H1 (cell line): ENCODE data around the gene NEDD1. TPM values are rescaled to one million over a fixed set of nuclear protein-coding genes. Genes with fewer than 3 reads are reported as not detected.

ENCODE experiments used
- CTCF ChIA-PET: fragments of 300-600 bp; sonication (Branson Sonifier 250); formaldehyde crosslinking; loops from one replicate; lab custom pipeline; 2021; ENCODE audit not compliant: partially characterized antibody; lab: Charles Lee
- POLR2A ChIA-PET: fragments of 300-600 bp; sonication (Branson Sonifier 250); formaldehyde crosslinking; loops from one replicate; lab custom pipeline; 2021; ENCODE audit warnings: inconsistent platforms; ENCODE audit not compliant: partially characterized antibody; lab: Charles Lee
- DNase-seq, 2 experiments: peaks; one replicate each; pipeline versions ENCODE4 v3.0.0 to v3.0.0-alpha.2; 2010 to 2022; ENCODE audit warnings: low spot score in 2 of 2, low read depth in 1 of 2, mixed read lengths in 1 of 2
- FAIRE-seq: peaks from 2 replicates; lab custom pipeline; 2011; peaks lifted over from hg19 to GRCh38; lab: Jason Lieb, UNC
- H2AFZ ChIP-seq: 2 replicates; pipeline ENCODE4 v1.8.1; 2012; ENCODE audit warnings: low read length, inconsistent platforms
- H2AK5ac ChIP-seq: 2 replicates; pipeline ENCODE4 v1.6.1; 2013; ENCODE audit warnings: low read depth, low read length
- H2BK120ac ChIP-seq: replicated peaks from 2 replicates; pipeline ENCODE3; 2013; ENCODE audit warnings: low read depth, low read length, inconsistent platforms
- H2BK12ac ChIP-seq: 2 replicates; pipeline ENCODE4 v1.6.1; 2013; ENCODE audit warnings: low read depth, low read length
- H2BK15ac ChIP-seq: 2 replicates; pipeline ENCODE4 v1.6.1; 2013; ENCODE audit warnings: low read length
- H2BK20ac ChIP-seq: 2 replicates; pipeline ENCODE4 v1.6.1; 2013; ENCODE audit warnings: low read length
- H2BK5ac ChIP-seq: 2 replicates; pipeline ENCODE4 v1.6.1; 2013; ENCODE audit warnings: low read depth, low read length
- H3K14ac ChIP-seq: 2 replicates; pipeline ENCODE4 v1.6.1; 2013; ENCODE audit warnings: inconsistent platforms; ENCODE audit not compliant: insufficient read length
- H3K18ac ChIP-seq: 2 replicates; pipeline ENCODE4 v1.6.1; 2013; ENCODE audit warnings: low read length; ENCODE audit errors: extremely low read depth
- H3K23ac ChIP-seq: 2 replicates; pipeline ENCODE4 v1.6.1; 2013; ENCODE audit warnings: inconsistent platforms; ENCODE audit not compliant: insufficient read length
- H3K23me2 ChIP-seq: 2 replicates; pipeline ENCODE4 v1.6.1; 2013; ENCODE audit warnings: low read depth, low read length
- H3K27ac ChIP-seq: 2 replicates; pipeline ENCODE4 v1.6.1; 2011; ENCODE audit warnings: low read depth, low read length, inconsistent platforms
- H3K27me3 ChIP-seq, 4 experiments: replicated peaks in 1 of 4; 1 replicate in 1 of 4; 2 replicates in 3 of 4; pipeline versions ENCODE4 v1.6.1 to v1.8.1; 2011 to 2013; ENCODE audit warnings: low read length in 3 of 4, mild to moderate bottlenecking in 3 of 4, inconsistent platforms in 2 of 4, mixed read lengths in 2 of 4, moderate library complexity in 1 of 4; ENCODE audit not compliant: control insufficient read depth in 3 of 4, insufficient read depth in 3 of 4; ENCODE audit errors: extremely low read depth in 1 of 4
- H3K36me3 ChIP-seq, 4 experiments: 2 replicates each; pipeline versions ENCODE4 v1.6.1 to v1.8.1; 2011 to 2013; ENCODE audit warnings: mild to moderate bottlenecking in 4 of 4, low read length in 3 of 4, moderate library complexity in 2 of 4, control low read depth in 1 of 4, inconsistent platforms in 1 of 4; ENCODE audit not compliant: insufficient read depth in 4 of 4, control insufficient read depth in 2 of 4
- H3K4ac ChIP-seq: replicated peaks from 2 replicates; pipeline ENCODE3; 2013; ENCODE audit warnings: low read length, low read depth, mixed read lengths, inconsistent platforms; ENCODE audit not compliant: insufficient read length
- H3K4me1 ChIP-seq, 4 experiments: replicated peaks in 1 of 4; 1 replicate in 1 of 4; 2 replicates in 3 of 4; pipeline versions ENCODE4 v1.6.1 to v1.8.1; 2011 to 2013; ENCODE audit warnings: low read length in 3 of 4, inconsistent platforms in 2 of 4, mixed read lengths in 1 of 4; ENCODE audit not compliant: insufficient read depth in 4 of 4, control insufficient read depth in 3 of 4
- H3K4me2 ChIP-seq, 2 experiments: 2 replicates each; pipeline versions ENCODE4 v1.6.1 to v1.8.1; 2011 to 2013; ENCODE audit warnings: low read depth in 2 of 2, low read length in 2 of 2, control low read depth in 1 of 2, inconsistent platforms in 1 of 2, mild to moderate bottlenecking in 1 of 2; ENCODE audit not compliant: insufficient read depth in 1 of 2
- H3K4me3 ChIP-seq, 4 experiments: fragments of 200-600, 300-600 bp in 1 of 4; sonication (generic), shearing (Covaris generic), sonication (Bioruptor Twin) in 1 of 4; 2 replicates each; pipeline versions ENCODE4 v1.5.1 to v1.8.1; 2011 to 2016; ENCODE audit warnings: low read length in 4 of 4, low read depth in 3 of 4, control low read depth in 2 of 4, inconsistent platforms in 2 of 4, mild to moderate bottlenecking in 2 of 4, mixed read lengths in 1 of 4, moderate library complexity in 1 of 4; ENCODE audit not compliant: insufficient read depth in 2 of 4; ENCODE audit errors: extremely low read depth in 1 of 4
- H3K56ac ChIP-seq: replicated peaks from 2 replicates; pipeline ENCODE3; 2013; ENCODE audit warnings: low read depth, mild to moderate bottlenecking, mixed read lengths, low read length, inconsistent platforms; ENCODE audit not compliant: insufficient read length
- H3K79me1 ChIP-seq: 2 replicates; pipeline ENCODE4 v1.6.1; 2013; ENCODE audit warnings: low read depth, low read length, control low read depth
- H3K79me2 ChIP-seq, 2 experiments: 2 replicates each; pipeline versions ENCODE4 v1.6.1 to v1.8.1; 2012 to 2013; ENCODE audit warnings: low read length in 2 of 2, mild to moderate bottlenecking in 2 of 2, inconsistent platforms in 1 of 2; ENCODE audit not compliant: insufficient read depth in 2 of 2, control insufficient read depth in 1 of 2
- H3K9ac ChIP-seq, 4 experiments: replicated peaks in 1 of 4; 1 replicate in 1 of 4; 2 replicates in 3 of 4; pipeline versions ENCODE4 v1.6.1 to v1.8.1; 2011 to 2013; ENCODE audit warnings: low read depth in 3 of 4, low read length in 3 of 4, control low read depth in 2 of 4, mild to moderate bottlenecking in 2 of 4, moderate library complexity in 2 of 4, inconsistent platforms in 1 of 4; ENCODE audit errors: extremely low read depth in 1 of 4
- H3K9me3 ChIP-seq, 2 experiments: 2 replicates each; pipeline versions ENCODE4 v1.6.1 to v1.8.1; 2012 to 2013; ENCODE audit warnings: mild to moderate bottlenecking in 2 of 2, moderate library complexity in 2 of 2, control low read depth in 1 of 2, inconsistent platforms in 1 of 2, low read depth in 1 of 2, low read length in 1 of 2, mixed read lengths in 1 of 2; ENCODE audit not compliant: insufficient read depth in 2 of 2
- H4K20me1 ChIP-seq, 2 experiments: replicated peaks in 1 of 2; 2 replicates each; pipeline versions ENCODE3 to v1.8.1; 2011 to 2013; ENCODE audit warnings: inconsistent platforms in 2 of 2, low read length in 2 of 2, mild to moderate bottlenecking in 1 of 2; ENCODE audit not compliant: insufficient read depth in 2 of 2, control insufficient read depth in 1 of 2
- H4K5ac ChIP-seq: 2 replicates; pipeline ENCODE4 v1.6.1; 2013; ENCODE audit warnings: low read length, low read depth, mixed read lengths, inconsistent platforms; ENCODE audit not compliant: insufficient read length
- H4K8ac ChIP-seq: 2 replicates; pipeline ENCODE4 v1.8.0; 2013; ENCODE audit warnings: mild to moderate bottlenecking, moderate library complexity, low read length, inconsistent platforms; ENCODE audit not compliant: insufficient read depth; ENCODE audit errors: extremely low read depth
- H4K91ac ChIP-seq: replicated peaks from 2 replicates; pipeline ENCODE3; 2013; ENCODE audit warnings: low read length, mixed read lengths, inconsistent platforms; ENCODE audit not compliant: insufficient read length
- BCL11A ChIP-seq, 2 experiments: IDR thresholded peaks; one replicate each; pipeline ENCODE4 v1.6.1; 2011; ENCODE audit warnings: low read depth in 2 of 2, low read length in 2 of 2, mild to moderate bottlenecking in 2 of 2
- BRCA1 ChIP-seq: IDR thresholded peaks from 2 replicates; pipeline ENCODE4 v1.6.1; 2012; ENCODE audit warnings: low read depth, low read length, improper control_type of control experiment
- RAD21 ChIP-seq, 2 experiments: IDR thresholded peaks in 1 of 2; conservative IDR thresholded peaks in 1 of 2; 2 replicates each; pipeline ENCODE4 v1.6.1; 2011; ENCODE audit warnings: low read depth in 2 of 2, low read length in 2 of 2, improper control_type of control experiment in 1 of 2, inconsistent platforms in 1 of 2, mild to moderate bottlenecking in 1 of 2, moderate library complexity in 1 of 2
- RBBP5 ChIP-seq: IDR thresholded peaks from 2 replicates; pipeline ENCODE4 v1.7.1; 2012; ENCODE audit warnings: low read depth, mild to moderate bottlenecking, inconsistent platforms, low read length, moderate library complexity, borderline replicate concordance
- RFX5 ChIP-seq: IDR thresholded peaks from 2 replicates; pipeline ENCODE4 v1.6.1; 2011; ENCODE audit warnings: low read depth, low read length, improper control_type of control experiment, borderline replicate concordance
- SIN3A ChIP-seq, 2 experiments: IDR thresholded peaks in 1 of 2; conservative IDR thresholded peaks in 1 of 2; 2 replicates each; pipeline ENCODE4 v1.6.1; 2011 to 2012; ENCODE audit warnings: low read length in 2 of 2, improper control_type of control experiment in 1 of 2, low read depth in 1 of 2, mild to moderate bottlenecking in 1 of 2
- SRF ChIP-seq: IDR thresholded peaks from 2 replicates; pipeline ENCODE4 v1.6.1; 2011; ENCODE audit warnings: mild to moderate bottlenecking, low read depth, low read length, moderate library complexity
- SUZ12 ChIP-seq: fragments of 200-600 bp; sonication (generic); IDR thresholded peaks from 2 replicates; pipeline ENCODE4 v1.6.1; 2012; ENCODE audit warnings: mild to moderate bottlenecking, inconsistent platforms, low read length, moderate library complexity, mixed read lengths
- ZNF274 ChIP-seq: IDR thresholded peaks from 2 replicates; pipeline ENCODE4 v1.7.0; 2012; ENCODE audit warnings: low read length, borderline replicate concordance; ENCODE audit errors: extremely low read depth
- WGBS, 2 experiments: shearing (Covaris generic) in 1 of 2; methylation state at CpG; one replicate each; pipeline versions ENCODE4 v1.1.6 to v1.1.7; 2013 to 2015; ENCODE audit warnings: low lambda C conversion rate in 2 of 2, mixed read lengths in 2 of 2, inconsistent platforms in 1 of 2, low coverage in 1 of 2, missing lambda C conversion rate in 1 of 2; ENCODE audit not compliant: insufficient replicate concordance in 2 of 2, insufficient coverage in 1 of 2, insufficient read length in 1 of 2; ENCODE audit errors: extremely low coverage in 1 of 2, missing lambda C conversion rate in 1 of 2; 5-methylcytosine and 5-hydroxymethylcytosine counted together
- polyA plus RNA-seq, 7 experiments: library from polyadenylated mRNA; depleted of rRNA in 3 of 7; stranded (reverse) in 5 of 7; unstranded in 2 of 7; fragments of >200 nt in 5 of 7; fragments of 200-250 nt in 2 of 7; gene quantifications; 1 replicate in 5 of 7; 2 replicates in 1 of 7; 4 replicates in 1 of 7; pipeline versions ENCODE4 v1.2.1 to v1.2.3, GENCODE V29; 2011 to 2013; ENCODE audit warnings: missing spikeins in 2 of 7, mixed read lengths in 2 of 7
- total RNA-seq: library from RNA; stranded (reverse); fragmentation: NEBNext Ultra II Directional; extraction: Animal tissue kit (Norgen Biotek cat#: 25700); gene quantifications from 2 replicates; pipeline ENCODE4 v1.2.1, GENCODE V29; 2021
- TF ChIP-seq, protein P1 (sequence below): IDR thresholded peaks from 2 replicates; pipeline ENCODE4 v1.6.1; 2011; ENCODE audit warnings: low read length, improper control_type of control experiment
- TF ChIP-seq, protein P2 (sequence below): IDR thresholded peaks from 2 replicates; pipeline ENCODE4 v1.6.1; 2012; ENCODE audit warnings: inconsistent platforms

The NEDD1 gene
- total and polyA plus RNA-seq, 2 of the 8 experiments (the other 6 are each of a cell fraction or from before 2014, with no cell fraction given) = 9.0 to 26.6 TPM

DNA sequence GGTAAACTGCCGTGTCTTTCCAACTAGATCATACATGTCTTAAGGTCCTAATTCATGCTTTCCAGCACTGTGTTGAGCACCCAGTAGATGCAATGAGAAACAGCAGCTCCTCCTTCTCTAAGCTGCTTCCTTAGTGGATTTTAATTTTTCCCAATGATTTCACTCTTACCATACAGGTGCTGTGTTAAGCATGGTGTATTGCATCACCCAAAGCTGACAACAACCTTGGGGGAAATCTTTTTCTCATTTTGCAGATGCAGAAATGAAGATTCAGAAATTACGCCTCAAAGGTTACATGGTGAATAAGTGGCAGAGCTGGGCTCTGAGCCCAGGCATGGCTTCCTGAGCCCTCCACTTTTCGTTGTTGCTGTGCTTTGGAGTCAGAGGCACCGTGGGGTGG is 75.6 kb downstream of the NEDD1 start:
- Histone ChIP-seq H4K91ac (no peak overlapping the region), H2BK20ac (no peak overlapping the region; the same call in 1 of the 2 replicates), H3K36me3 (no peaks in the 10 kb centered on the region), H4K5ac (no peak overlapping the region), H2BK120ac (no peak overlapping the region), H2AFZ (peak overlapping the region; percentile 84), H3K4ac (no peak overlapping the region), H2BK12ac (no peak overlapping the region), H2BK15ac (no peak overlapping the region), H2BK5ac (no peak overlapping the region), H3K27ac (no peak overlapping the region), H2AK5ac (no peak overlapping the region), H4K20me1 (no peaks in the 10 kb centered on the region), H3K23ac (no peak overlapping the region), H3K56ac (no peak overlapping the region), H3K4me3 (no peak overlapping the region), H3K79me2 (no peaks in the 10 kb centered on the region), H3K18ac (no peak overlapping the region), H3K79me1 (no peaks in the 10 kb centered on the region), H3K14ac (no peak overlapping the region), H3K4me2 (no peak overlapping the region), H3K9ac (no peak overlapping the region), H4K8ac (no peak overlapping the region; the same call in 1 of the 2 replicates), H3K27me3 (peaks cover 0 to 3% (median 2%) of the 10 kb centered on the region in 4 experiments; a peak in 3 of 7 replicates), H3K4me1 (peaks cover 0 to 10% (median 4%) of the 10 kb centered on the region in 4 experiments; a peak in 4 of 7 replicates), H3K9me3 (no peaks in the 10 kb centered on the region; a peak in 1 of 4 replicates), H3K23me2 (peaks cover 5% of the 10 kb centered on the region; the same call in 1 of the 2 replicates)
- FAIRE-seq (no peak), DNase-seq (no peak)
- ChIA-PET CTCF (interaction anchor here (0.5 to 1.4 kb wide), 7 partner anchors 9 to 960 kb away, joined by 3 to 7 read pairs (median 3); no protein-coding TSS in a partner anchor), POLR2A (no interaction called here)
- 91% methylated on average over 4 of the region's 4 CpGs; no CpG with 5 or more reads in 1 of the 2 experiments for WGBS, 2 experiments
- no peak for TF ChIP-seq BCL11A (IDR thresholded peaks at IDR 0.05; ENCODE audit: low read depth in 2 of 2, low read length in 2 of 2)
- TF ChIP-seq BRCA1 = no peak
- no peak for TF ChIP-seq RAD21 (IDR thresholded peaks at IDR 0.05 in 1 of 2, conservative IDR thresholded peaks at IDR 0.05 in 1 of 2; ENCODE audit: low read depth in 2 of 2, low read length in 2 of 2)
- no peak for TF ChIP-seq RFX5
- TF ChIP-seq SRF = no peak
- TF ChIP-seq SUZ12 = no peak
- TF ChIP-seq, protein P1, sequence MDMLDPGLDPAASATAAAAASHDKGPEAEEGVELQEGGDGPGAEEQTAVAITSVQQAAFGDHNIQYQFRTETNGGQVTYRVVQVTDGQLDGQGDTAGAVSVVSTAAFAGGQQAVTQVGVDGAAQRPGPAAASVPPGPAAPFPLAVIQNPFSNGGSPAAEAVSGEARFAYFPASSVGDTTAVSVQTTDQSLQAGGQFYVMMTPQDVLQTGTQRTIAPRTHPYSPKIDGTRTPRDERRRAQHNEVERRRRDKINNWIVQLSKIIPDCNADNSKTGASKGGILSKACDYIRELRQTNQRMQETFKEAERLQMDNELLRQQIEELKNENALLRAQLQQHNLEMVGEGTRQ = no peak
- TF ChIP-seq, protein P2, sequence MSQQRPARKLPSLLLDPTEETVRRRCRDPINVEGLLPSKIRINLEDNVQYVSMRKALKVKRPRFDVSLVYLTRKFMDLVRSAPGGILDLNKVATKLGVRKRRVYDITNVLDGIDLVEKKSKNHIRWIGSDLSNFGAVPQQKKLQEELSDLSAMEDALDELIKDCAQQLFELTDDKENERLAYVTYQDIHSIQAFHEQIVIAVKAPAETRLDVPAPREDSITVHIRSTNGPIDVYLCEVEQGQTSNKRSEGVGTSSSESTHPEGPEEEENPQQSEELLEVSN = no peak
- TF ChIP-seq ZNF274 = no peak
- TF ChIP-seq SIN3A (conservative IDR thresholded peaks at IDR 0.05 in 1 of 2, IDR thresholded peaks at IDR 0.05 in 1 of 2; ENCODE audit: low read depth in 1 of 2, low read length in 2 of 2) = no peak
- TF ChIP-seq RBBP5 = no peak
